HEK293 (cell line): ENCODE results near the gene PARD3B.

Experiments
- CTCF ChIA-PET: fragments of 350-600 bp; formaldehyde crosslinking; extraction: SDS; loops from one replicate; lab custom pipeline; 2021; ENCODE audit warnings: antibody characterized with exemption; lab: Yijun Ruan, JAX
- POLR2A ChIA-PET: fragments of 300-600 bp; formaldehyde crosslinking; extraction: SDS; loops from one replicate; lab custom pipeline; 2020; ENCODE audit warnings: antibody characterized with exemption, inconsistent platforms; lab: Yijun Ruan, JAX
- H3K27ac ChIP-seq: fragments of 200-500 bp; sonication (Bioruptor generic); 2 replicates; pipeline ENCODE4 v1.5.1; 2014; ENCODE audit warnings: low read depth, low read length, control low read depth, inconsistent platforms; ENCODE audit errors: extremely low read depth
- H3K36me3 ChIP-seq, 2 experiments: fragments of 200-500 bp in 1 of 2; sonication (Bioruptor generic) in 1 of 2; 1 replicate in 1 of 2; 2 replicates in 1 of 2; pipeline ENCODE4 v1.5.1; 2014 to 2017; ENCODE audit warnings: inconsistent platforms in 2 of 2, low read length in 2 of 2; ENCODE audit not compliant: control insufficient read depth in 2 of 2, insufficient read depth in 1 of 2
- H3K4me1 ChIP-seq: fragments of 200-500 bp; sonication (Bioruptor generic); 2 replicates; pipeline ENCODE4 v1.5.1; 2014; ENCODE audit warnings: mild to moderate bottlenecking, low read length, inconsistent platforms; ENCODE audit not compliant: control insufficient read depth, insufficient read depth
- H3K4me3 ChIP-seq: 2 replicates; pipeline ENCODE4 v1.5.1; 2011; ENCODE audit warnings: low read depth, mild to moderate bottlenecking, control low read depth, low read length, moderate library complexity
- H3K9me3 ChIP-seq: fragments of 200-500 bp; sonication (Bioruptor generic); 2 replicates; pipeline ENCODE4 v1.5.1; 2014; ENCODE audit warnings: low read depth, low read length, inconsistent platforms; ENCODE audit not compliant: control insufficient read depth, insufficient read depth
- GLI2 ChIP-seq: fragments of 450-650 bp; formaldehyde crosslinking; IDR thresholded peaks from 2 replicates; pipeline ENCODE4; 2017; ENCODE audit warnings: missing biosample characterization, missing genetic modification characterization, low read depth, borderline replicate concordance
- GLI4 ChIP-seq: fragments of 450-650 bp; formaldehyde crosslinking; IDR thresholded peaks from 2 replicates; pipeline ENCODE4 v1.5.1; 2016; ENCODE audit warnings: missing biosample characterization, missing genetic modification characterization
- GLIS1 ChIP-seq: fragments of 450-650 bp; formaldehyde crosslinking; IDR thresholded peaks from 2 replicates; pipeline ENCODE4 v1.5.1; 2016; ENCODE audit warnings: missing biosample characterization, missing genetic modification characterization
- INSM2 ChIP-seq: fragments of 450-650 bp; formaldehyde crosslinking; IDR thresholded peaks from 2 replicates; pipeline ENCODE4 v1.5.1; 2016; ENCODE audit warnings: missing biosample characterization, missing genetic modification characterization
- TSHZ1 ChIP-seq: fragments of 450-650 bp; formaldehyde crosslinking; IDR thresholded peaks from 2 replicates; pipeline ENCODE4 v1.5.1; 2016; ENCODE audit warnings: missing biosample characterization, missing genetic modification characterization, borderline replicate concordance
- WT1 ChIP-seq: fragments of 450-650 bp; formaldehyde crosslinking; IDR thresholded peaks from 2 replicates; pipeline ENCODE4 v1.5.1; 2016; ENCODE audit warnings: missing biosample characterization, missing genetic modification characterization
- ZBTB11 ChIP-seq: fragments of 450-650 bp; formaldehyde crosslinking; conservative IDR thresholded peaks from 2 replicates; pipeline ENCODE4 v1.5.1; 2016; ENCODE audit warnings: low read depth, missing biosample characterization, missing genetic modification characterization
- ZFP37 ChIP-seq: fragments of 450-650 bp; formaldehyde crosslinking; IDR thresholded peaks from 2 replicates; pipeline ENCODE4 v1.5.1; 2016; ENCODE audit warnings: missing biosample characterization, missing genetic modification characterization
- ZNF121 ChIP-seq: fragments of 450-650 bp; formaldehyde crosslinking; IDR thresholded peaks from 2 replicates; pipeline ENCODE4 v1.5.1; 2016; ENCODE audit warnings: missing biosample characterization, missing genetic modification characterization
- ZNF132 ChIP-seq: fragments of 450-650 bp; formaldehyde crosslinking; IDR thresholded peaks from 2 replicates; pipeline ENCODE4 v1.5.1; 2017; ENCODE audit warnings: missing biosample characterization, missing genetic modification characterization, borderline replicate concordance
- ZNF146 ChIP-seq: fragments of 450-650 bp; formaldehyde crosslinking; IDR thresholded peaks from 2 replicates; pipeline ENCODE4 v1.5.1; 2016; ENCODE audit warnings: missing biosample characterization, missing genetic modification characterization
- ZNF23 ChIP-seq: fragments of 450-650 bp; formaldehyde crosslinking; IDR thresholded peaks from 2 replicates; pipeline ENCODE4 v1.5.1; 2016; ENCODE audit warnings: missing biosample characterization, missing genetic modification characterization, borderline replicate concordance
- ZNF529 ChIP-seq: fragments of 450-650 bp; formaldehyde crosslinking; IDR thresholded peaks from 2 replicates; pipeline ENCODE4 v1.5.1; 2017; ENCODE audit warnings: missing genetic modification characterization, missing biosample characterization; ENCODE audit not compliant: insufficient replicate concordance
- ZNF544 ChIP-seq: fragments of 450-650 bp; formaldehyde crosslinking; IDR thresholded peaks from 2 replicates; pipeline ENCODE4 v1.5.0; 2017; ENCODE audit warnings: missing biosample characterization, missing genetic modification characterization
- ZNF664 ChIP-seq: fragments of 450-650 bp; formaldehyde crosslinking; IDR thresholded peaks from 2 replicates; pipeline ENCODE4 v1.5.1; 2016; ENCODE audit warnings: missing biosample characterization, missing genetic modification characterization
- ZNF701 ChIP-seq: fragments of 450-650 bp; formaldehyde crosslinking; IDR thresholded peaks from 2 replicates; pipeline ENCODE4 v1.5.1; 2016; ENCODE audit warnings: missing biosample characterization, missing genetic modification characterization
- ZSCAN30 ChIP-seq: fragments of 450-650 bp; IDR thresholded peaks from 2 replicates; pipeline ENCODE4 v1.5.1; 2018; ENCODE audit warnings: missing biosample characterization, mild to moderate bottlenecking, missing genetic modification characterization, moderate library complexity
- TF ChIP-seq, protein P1 (sequence below): fragments of 450-650 bp; formaldehyde crosslinking; IDR thresholded peaks from 2 replicates; pipeline ENCODE4 v1.5.1; 2017; ENCODE audit warnings: missing biosample characterization, mild to moderate bottlenecking, missing genetic modification characterization, moderate library complexity
- TF ChIP-seq, protein P2 (sequence below): fragments of 450-650 bp; formaldehyde crosslinking; IDR thresholded peaks from 2 replicates; pipeline ENCODE4 v1.5.1; 2016; ENCODE audit warnings: missing biosample characterization, missing genetic modification characterization

The PARD3B gene

GRCh38 chr2:204738721-204739120, 193.4 kb downstream of the PARD3B start:
- Histone ChIP-seq H3K9me3 (no peaks in the 10 kb centered on the region; the same call in 1 of the 2 replicates), H3K27ac (no peak overlapping the region), H3K36me3 (no peaks in the 10 kb centered on the region), H3K4me3 (no peak overlapping the region), H3K4me1 (no peaks in the 10 kb centered on the region)
- no peak for TF ChIP-seq ZNF544 (tag by site-specific recombination)
- TF ChIP-seq TSHZ1 (tag by site-specific recombination): no peak
- no peak for TF ChIP-seq ZNF121
- TF ChIP-seq GLI4: no peak
- TF ChIP-seq, protein P1, sequence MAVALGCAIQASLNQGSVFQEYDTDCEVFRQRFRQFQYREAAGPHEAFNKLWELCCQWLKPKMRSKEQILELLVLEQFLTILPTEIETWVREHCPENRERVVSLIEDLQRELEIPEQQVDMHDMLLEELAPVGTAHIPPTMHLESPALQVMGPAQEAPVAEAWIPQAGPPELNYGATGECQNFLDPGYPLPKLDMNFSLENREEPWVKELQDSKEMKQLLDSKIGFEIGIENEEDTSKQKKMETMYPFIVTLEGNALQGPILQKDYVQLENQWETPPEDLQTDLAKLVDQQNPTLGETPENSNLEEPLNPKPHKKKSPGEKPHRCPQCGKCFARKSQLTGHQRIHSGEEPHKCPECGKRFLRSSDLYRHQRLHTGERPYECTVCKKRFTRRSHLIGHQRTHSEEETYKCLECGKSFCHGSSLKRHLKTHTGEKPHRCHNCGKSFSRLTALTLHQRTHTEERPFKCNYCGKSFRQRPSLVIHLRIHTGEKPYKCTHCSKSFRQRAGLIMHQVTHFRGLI: no peak
- no peak for TF ChIP-seq GLIS1 (tag by site-specific recombination)
- no peak for TF ChIP-seq ZSCAN30 (tag by site-specific recombination)
- no peak for TF ChIP-seq INSM2
- TF ChIP-seq WT1: no peak
- no peak for TF ChIP-seq ZNF664 (tag by site-specific recombination)
- TF ChIP-seq ZNF23 (tag by site-specific recombination): no peak
- TF ChIP-seq, protein P2, sequence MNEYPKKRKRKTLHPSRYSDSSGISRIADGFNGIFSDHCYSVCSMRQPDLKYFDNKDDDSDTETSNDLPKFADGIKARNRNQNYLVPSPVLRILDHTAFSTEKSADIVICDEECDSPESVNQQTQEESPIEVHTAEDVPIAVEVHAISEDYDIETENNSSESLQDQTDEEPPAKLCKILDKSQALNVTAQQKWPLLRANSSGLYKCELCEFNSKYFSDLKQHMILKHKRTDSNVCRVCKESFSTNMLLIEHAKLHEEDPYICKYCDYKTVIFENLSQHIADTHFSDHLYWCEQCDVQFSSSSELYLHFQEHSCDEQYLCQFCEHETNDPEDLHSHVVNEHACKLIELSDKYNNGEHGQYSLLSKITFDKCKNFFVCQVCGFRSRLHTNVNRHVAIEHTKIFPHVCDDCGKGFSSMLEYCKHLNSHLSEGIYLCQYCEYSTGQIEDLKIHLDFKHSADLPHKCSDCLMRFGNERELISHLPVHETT (tag by site-specific recombination): no peak
- no peak for TF ChIP-seq ZNF146
- ChIA-PET POLR2A (no interaction called here), CTCF (interaction anchor here (0.6 kb wide), 1 partner anchor 1187 kb away, joined by 5 read pairs; no protein-coding TSS in a partner anchor)

- no peaks in the 10 kb centered on the region for H3K36me3 ChIP-seq
- H3K4me1 ChIP-seq: no peaks in the 10 kb centered on the region
- CTCF ChIA-PET: interaction anchor here (0.7 kb wide), 1 partner anchor 10 kb away, joined by 3 read pairs; no protein-coding TSS in a partner anchor
- H3K9me3 ChIP-seq: no peaks in the 10 kb centered on the region; the same call in 1 of the 2 replicates
- no peak overlapping the region for H3K27ac ChIP-seq
- POLR2A ChIA-PET: no interaction called here
- H3K4me3 ChIP-seq: no peak overlapping the region
- TF ChIP-seq GLI2 (tag by site-specific recombination) (no peak), ZNF701 (tag by site-specific recombination) (no peak), ZBTB11 (tag by site-specific recombination) (no peak), ZFP37 (no peak), ZNF529 (tag by site-specific recombination) (no peak), ZNF132 (tag by site-specific recombination) (no peak)
These were observed 198.2 kb downstream of the PARD3B start for GRCh38 chr2:204743393-204743960.
